ENCODE data around the gene IGFL3.

The IGFL3 gene

GRCh38 chr19:46089432-46089831 is 35.1 kb downstream of the IGFL3 start:
- peaks cover 72% of the 10 kb centered on the region for H3K27me3 ChIP-seq (replicated peaks; ENCODE audit: insufficient read depth, low read length)
- H3K79me2 ChIP-seq (ENCODE audit: low read length) = no peaks in the 10 kb centered on the region
- DNase-seq = no peak
- H3K27ac ChIP-seq (ENCODE audit: low read length) = no peak overlapping the region
- TF ChIP-seq EZH2phosphoT487 (IDR thresholded peaks at IDR 0.05; ENCODE audit: low read length) (no peak), CTCF (IDR thresholded peaks at IDR 0.05; ENCODE audit: low read length) (no peak), EZH2 (optimal IDR thresholded peaks at IDR 0.05; ENCODE audit: low read depth, low read length) (no peak)
- H3K4me2 ChIP-seq (ENCODE audit: low read depth, low read length) = no peak overlapping the region
- no peaks in the 10 kb centered on the region for H4K20me1 ChIP-seq (ENCODE audit: insufficient read depth, low read length)
- no peaks in the 10 kb centered on the region for H3F3A ChIP-seq (ENCODE audit: insufficient read depth, low read length)
- no peaks in the 10 kb centered on the region for H3K4me1 ChIP-seq (ENCODE audit: low read length)
- no peak overlapping the region for H3K9ac ChIP-seq (ENCODE audit: low read length)
- no peaks in the 10 kb centered on the region for H3K9me2 ChIP-seq (replicated peaks; ENCODE audit: insufficient read depth, low read length)
- no peaks in the 10 kb centered on the region for H3K9me3 ChIP-seq (replicated peaks; ENCODE audit: insufficient read depth, low read length)
- no peak overlapping the region for H3K4me3 ChIP-seq (ENCODE audit: low read length)
- H3K36me3 ChIP-seq (replicated peaks; ENCODE audit: insufficient read depth, low read length) = no peaks in the 10 kb centered on the region
- no peak overlapping the region for H2AFZ ChIP-seq (ENCODE audit: low read length)

DNA sequence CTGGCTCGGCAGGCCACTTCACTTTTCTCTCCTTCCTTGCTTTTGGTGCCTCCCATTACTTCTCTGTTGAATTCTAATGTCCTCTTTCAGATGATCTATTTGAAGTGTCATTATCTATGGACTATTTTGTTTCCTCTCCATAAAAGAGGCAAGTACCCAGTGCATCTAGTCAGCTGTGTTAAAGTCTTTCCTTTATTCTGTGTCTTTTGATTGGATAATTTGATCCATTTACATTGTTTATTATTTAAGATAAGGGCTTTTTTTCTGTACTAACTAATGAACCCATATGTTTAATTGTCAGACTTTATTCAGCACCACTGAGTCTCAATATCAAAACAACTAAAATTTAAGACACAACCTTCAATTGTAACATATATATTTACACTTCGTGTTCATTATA is 36.4 kb downstream of the IGFL3 start:
- no peak overlapping the region for H3K27ac ChIP-seq (ENCODE audit: low read length)
- H3K27me3 ChIP-seq (replicated peaks; ENCODE audit: insufficient read depth, low read length) = peaks cover 70% of the 10 kb centered on the region
- no peaks in the 10 kb centered on the region for H3K9me3 ChIP-seq (replicated peaks; ENCODE audit: insufficient read depth, low read length)
- H3F3A ChIP-seq (ENCODE audit: insufficient read depth, low read length) = no peaks in the 10 kb centered on the region
- no peaks in the 10 kb centered on the region for H3K9me2 ChIP-seq (replicated peaks; ENCODE audit: insufficient read depth, low read length)
- no peak overlapping the region for H3K4me3 ChIP-seq (ENCODE audit: low read length)
- H3K36me3 ChIP-seq (replicated peaks; ENCODE audit: insufficient read depth, low read length) = no peaks in the 10 kb centered on the region
- H3K9ac ChIP-seq (ENCODE audit: low read length) = no peak overlapping the region
- TF ChIP-seq EZH2 (optimal IDR thresholded peaks at IDR 0.05; ENCODE audit: low read depth, low read length) = no peak
- TF ChIP-seq CTCF (IDR thresholded peaks at IDR 0.05; ENCODE audit: low read length) = no peak
- no peak for TF ChIP-seq EZH2phosphoT487 (IDR thresholded peaks at IDR 0.05; ENCODE audit: low read length)
- H3K4me1 ChIP-seq (ENCODE audit: low read length) = no peaks in the 10 kb centered on the region
- H3K4me2 ChIP-seq (ENCODE audit: low read depth, low read length) = no peak overlapping the region
- H2AFZ ChIP-seq (ENCODE audit: low read length) = no peak overlapping the region
- no peak for DNase-seq
- no peaks in the 10 kb centered on the region for H4K20me1 ChIP-seq (ENCODE audit: insufficient read depth, low read length)
- H3K79me2 ChIP-seq (ENCODE audit: low read length) = no peaks in the 10 kb centered on the region

- H3K9me2 ChIP-seq (replicated peaks; ENCODE audit: insufficient read depth, low read length) = no peaks in the 10 kb centered on the region
- DNase-seq = no peak
- H3F3A ChIP-seq (ENCODE audit: insufficient read depth, low read length) = no peaks in the 10 kb centered on the region
- no peak overlapping the region for H3K4me2 ChIP-seq (ENCODE audit: low read depth, low read length)
- H3K27ac ChIP-seq (ENCODE audit: low read length) = no peak overlapping the region
- no peaks in the 10 kb centered on the region for H4K20me1 ChIP-seq (ENCODE audit: insufficient read depth, low read length)
- no peaks in the 10 kb centered on the region for H3K36me3 ChIP-seq (replicated peaks; ENCODE audit: insufficient read depth, low read length)
- no peak overlapping the region for H3K4me3 ChIP-seq (ENCODE audit: low read length)
- TF ChIP-seq EZH2 (optimal IDR thresholded peaks at IDR 0.05; ENCODE audit: low read depth, low read length) (no peak), EZH2phosphoT487 (IDR thresholded peaks at IDR 0.05; ENCODE audit: low read length) (no peak)
- no peak overlapping the region for H3K9ac ChIP-seq (ENCODE audit: low read length)
- H3K79me2 ChIP-seq (ENCODE audit: low read length) = no peaks in the 10 kb centered on the region
- no peaks in the 10 kb centered on the region for H3K9me3 ChIP-seq (replicated peaks; ENCODE audit: insufficient read depth, low read length)
- no peak overlapping the region for H2AFZ ChIP-seq (ENCODE audit: low read length)
- H3K4me1 ChIP-seq (ENCODE audit: low read length) = peaks cover 5% of the 10 kb centered on the region; the same call in 1 of the 2 replicates
- H3K27me3 ChIP-seq (replicated peaks; ENCODE audit: insufficient read depth, low read length) = peaks cover 73% of the 10 kb centered on the region
Measured at GRCh38 chr19:46085888-46086287, 38.6 kb downstream of the IGFL3 start.

- Histone ChIP-seq H4K20me1 (ENCODE audit: insufficient read depth, low read length) (no peaks in the 10 kb centered on the region), H3K79me2 (ENCODE audit: low read length) (no peaks in the 10 kb centered on the region), H3K9ac (ENCODE audit: low read length) (no peak overlapping the region), H2AFZ (ENCODE audit: low read length) (no peak overlapping the region), H3K9me3 (replicated peaks; ENCODE audit: insufficient read depth, low read length) (no peaks in the 10 kb centered on the region), H3F3A (ENCODE audit: insufficient read depth, low read length) (no peaks in the 10 kb centered on the region), H3K36me3 (replicated peaks; ENCODE audit: insufficient read depth, low read length) (no peaks in the 10 kb centered on the region), H3K27ac (ENCODE audit: low read length) (no peak overlapping the region), H3K4me3 (ENCODE audit: low read length) (no peak overlapping the region), H3K4me1 (ENCODE audit: low read length) (peaks cover 5% of the 10 kb centered on the region; the same call in 1 of the 2 replicates), H3K9me2 (replicated peaks; ENCODE audit: insufficient read depth, low read length) (no peaks in the 10 kb centered on the region), H3K27me3 (replicated peaks; ENCODE audit: insufficient read depth, low read length) (peaks cover 60% of the 10 kb centered on the region), H3K4me2 (ENCODE audit: low read depth, low read length) (no peak overlapping the region)
- DNase-seq = no peak
- no peak for TF ChIP-seq EZH2phosphoT487 (IDR thresholded peaks at IDR 0.05; ENCODE audit: low read length)
- TF ChIP-seq EZH2 (optimal IDR thresholded peaks at IDR 0.05; ENCODE audit: low read depth, low read length) = no peak
- no peak for TF ChIP-seq CTCF (IDR thresholded peaks at IDR 0.05; ENCODE audit: low read length)
Measured at GRCh38 chr19:46082728-46083050, 41.8 kb downstream of the IGFL3 start.

Measured in MM.1S (cell line).